ENCODE measurements around the gene CSNK1A1.
"Not testable (repeated sequence)": the region's sequence is repeated elsewhere in the genome, so short reads cannot be mapped to it uniquely, and the experiment has no call there.

The CSNK1A1 gene

GRCh38 chr5:149551227-149552037, at the start of gene CSNK1A1:
CSNK1A1 (minus strand) TSS chr5:149551439; CDS start chr5:149550964, 475 bp downstream.
- peak; percentile 99 for DNase-seq

- DNase-seq, result no peak
Measured at GRCh38 chr5:149600932-149601331, 49.7 kb upstream of the CSNK1A1 start.

GRCh38 chr5:149599375-149599774, 48.1 kb upstream of the CSNK1A1 start:
- DNase-seq, result no peak

- DNase-seq, result no peak
Measured at GRCh38 chr5:149598966-149599365, 47.7 kb upstream of the CSNK1A1 start.

GRCh38 chr5:149598234-149598633, 47.0 kb upstream of the CSNK1A1 start:
- not testable (repeated sequence) for DNase-seq

GRCh38 chr5:149597618-149598017, 46.4 kb upstream of the CSNK1A1 start:
- no peak for DNase-seq

- no peak for DNase-seq
Measured at GRCh38 chr5:149596712-149597111, 45.5 kb upstream of the CSNK1A1 start.

GRCh38 chr5:149595105-149595504, 43.9 kb upstream of the CSNK1A1 start:
- DNase-seq, result not testable (repeated sequence)

GRCh38 chr5:149594206-149594895, 43.1 kb upstream of the CSNK1A1 start:
- DNase-seq, result no peak

GRCh38 chr5:149593370-149593769, 42.1 kb upstream of the CSNK1A1 start:
- DNase-seq, result no peak

GRCh38 chr5:149588936-149589335, 37.7 kb upstream of the CSNK1A1 start:
- DNase-seq, result no peak

- no peak for DNase-seq
Measured at GRCh38 chr5:149586708-149587318, 35.6 kb upstream of the CSNK1A1 start.

- no peak for DNase-seq
Measured at GRCh38 chr5:149585910-149586309, 34.7 kb upstream of the CSNK1A1 start.

- no peak for DNase-seq
Measured at GRCh38 chr5:149584121-149584520, 32.9 kb upstream of the CSNK1A1 start.

- no peak for DNase-seq
Measured at GRCh38 chr5:149583394-149583793, 32.2 kb upstream of the CSNK1A1 start.

GRCh38 chr5:149581931-149582768, 30.9 kb upstream of the CSNK1A1 start:
- no peak for DNase-seq

- peak; percentile 60 for DNase-seq
Measured at GRCh38 chr5:149581192-149581861, 30.1 kb upstream of the CSNK1A1 start, which contains the start of gene ARHGEF37. ARHGEF37 (plus strand) TSS chr5:149581498; CDS start chr5:149597770, 16,272 bp downstream.

GRCh38 chr5:149580808-149581191, 29.6 kb upstream of the CSNK1A1 start:
- no peak for DNase-seq

GRCh38 chr5:149578896-149579295, 27.7 kb upstream of the CSNK1A1 start:
- no peak for DNase-seq

GRCh38 chr5:149576021-149576420, 24.8 kb upstream of the CSNK1A1 start:
- no peak for DNase-seq

GRCh38 chr5:149575131-149575530, 23.9 kb upstream of the CSNK1A1 start:
- no peak for DNase-seq

- DNase-seq, result no peak
Measured at GRCh38 chr5:149572576-149573231, 21.5 kb upstream of the CSNK1A1 start.
